KOPT-K1 (cell line): ENCODE results near the gene FIZ1.

ENCODE experiments used
- H3K27ac ChIP-seq: fragments of 200-600 bp; sonication (generic); 2 replicates; pipeline ENCODE4 v1.5.1; 2016; ENCODE audit warnings: antibody characterized with exemption, mild to moderate bottlenecking, low read depth, low read length; ENCODE audit not compliant: poor library complexity, severe bottlenecking
- H3K36me3 ChIP-seq: fragments of 200-600 bp; sonication (generic); 2 replicates; pipeline ENCODE4 v1.5.1; 2017; ENCODE audit warnings: antibody characterized with exemption, mild to moderate bottlenecking, low read length, moderate library complexity; ENCODE audit not compliant: insufficient read depth
- H3K9me3 ChIP-seq: fragments of 200-600 bp; sonication (generic); 2 replicates; pipeline ENCODE4 v1.5.1; 2017; ENCODE audit warnings: antibody characterized with exemption, low read length, mild to moderate bottlenecking; ENCODE audit not compliant: insufficient read depth, poor library complexity, severe bottlenecking

Gene FIZ1

DNA sequence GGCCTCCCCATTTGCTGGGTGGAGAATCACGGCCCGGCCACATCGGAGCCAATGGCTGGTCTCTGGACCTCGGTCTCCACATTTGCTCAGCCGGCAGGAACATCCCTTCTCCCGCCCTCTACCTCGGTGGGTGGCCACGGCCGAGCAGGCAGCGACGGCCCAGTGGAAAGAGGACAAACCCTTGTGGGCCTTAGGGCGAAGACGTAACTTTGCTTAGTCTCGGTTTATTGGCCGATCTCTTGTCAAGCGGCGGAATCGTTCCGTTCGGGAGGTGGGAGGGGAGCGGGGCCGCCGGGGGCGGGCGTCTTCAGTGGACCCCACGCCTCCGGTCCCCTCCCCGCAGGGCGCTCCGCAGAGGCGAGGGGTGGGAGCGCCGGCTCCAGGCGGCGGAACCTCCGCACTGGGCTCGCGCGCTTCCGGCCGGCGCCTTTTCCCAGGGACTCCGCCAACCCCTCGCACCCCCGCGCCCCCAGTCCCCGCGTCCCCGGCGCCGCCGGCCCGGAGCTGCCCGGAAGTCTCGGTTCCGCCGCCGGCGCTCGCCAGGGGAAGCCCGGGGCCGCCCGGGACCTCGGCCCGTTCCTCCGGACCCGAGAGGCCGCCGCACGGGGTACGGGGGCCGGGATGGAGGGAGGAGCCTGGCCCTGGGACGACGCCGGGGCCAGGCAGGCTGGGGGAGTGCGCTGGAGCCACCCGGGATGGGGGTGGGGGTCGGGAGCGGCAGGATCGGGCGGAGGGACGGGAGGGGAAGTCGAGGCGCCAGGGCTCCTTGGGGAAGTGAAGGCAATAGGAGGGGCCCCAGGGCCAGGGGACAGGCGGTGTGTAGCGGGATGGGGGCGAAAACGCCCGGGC is 41.5 kb upstream of the FIZ1 start, which contains the start of gene ZNF580:
Gene ZNF580 (plus strand): TSS at position 426 of the 849 bp plus-strand sequence. CDS start 1,507 bp downstream, outside the sequence.
- peak within 1 kb of the TSS; percentile 72 for H3K27ac ChIP-seq

DNA sequence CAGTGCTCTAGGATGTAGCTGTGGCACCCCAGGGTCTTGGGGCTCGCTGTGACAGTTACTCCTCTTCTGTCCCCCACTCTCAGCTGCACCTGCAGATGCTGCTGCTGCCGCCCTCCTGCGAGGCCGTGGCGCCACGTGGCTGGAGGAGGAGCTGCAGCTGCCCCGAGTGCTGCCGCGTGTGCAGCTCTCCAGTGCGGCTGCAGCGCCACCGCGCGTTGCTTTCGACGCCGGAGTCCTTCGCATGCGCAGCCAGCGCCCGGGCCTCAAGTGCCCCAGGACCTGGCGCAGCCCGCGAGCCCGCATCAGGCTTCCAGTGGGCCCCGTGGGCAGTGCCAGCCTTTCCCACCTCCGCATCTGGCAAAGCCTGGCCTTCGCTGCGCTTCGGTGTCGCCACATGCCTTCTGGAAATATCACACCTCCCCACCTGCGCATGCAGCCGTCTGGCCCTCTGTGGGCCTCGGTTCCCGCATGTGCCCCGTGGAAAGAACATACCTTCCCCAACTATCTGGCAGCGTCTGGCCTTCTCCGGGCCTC is 40.8 kb upstream of the FIZ1 start:
- H3K36me3 ChIP-seq: peaks cover 7% of the 10 kb centered on the region
- peak overlapping the region; percentile 72 for H3K27ac ChIP-seq
- no peaks in the 10 kb centered on the region for H3K9me3 ChIP-seq

More for the DNA sequence above, 41.5 kb upstream of the FIZ1 start, which contains the start of gene ZNF580:
- Histone ChIP-seq H3K9me3 (no peaks in the 10 kb centered on the region), H3K36me3 (peaks cover 14% of the 10 kb centered on the region)

- no peak overlapping the region for H3K27ac ChIP-seq
- H3K9me3 ChIP-seq: no peaks in the 10 kb centered on the region
- no peaks in the 10 kb centered on the region for H3K36me3 ChIP-seq
Observed at GRCh38 chr19:55638864-55639359, 39.6 kb upstream of the FIZ1 start.

- Histone ChIP-seq H3K9me3 (no peaks in the 10 kb centered on the region), H3K27ac (no peak overlapping the region), H3K36me3 (no peaks in the 10 kb centered on the region)
Observed at GRCh38 chr19:55637534-55637933, 38.2 kb upstream of the FIZ1 start.

- no peaks in the 10 kb centered on the region for H3K9me3 ChIP-seq
- no peaks in the 10 kb centered on the region for H3K36me3 ChIP-seq
- no peak overlapping the region for H3K27ac ChIP-seq
Observed at GRCh38 chr19:55636723-55637122, 37.4 kb upstream of the FIZ1 start.

DNA sequence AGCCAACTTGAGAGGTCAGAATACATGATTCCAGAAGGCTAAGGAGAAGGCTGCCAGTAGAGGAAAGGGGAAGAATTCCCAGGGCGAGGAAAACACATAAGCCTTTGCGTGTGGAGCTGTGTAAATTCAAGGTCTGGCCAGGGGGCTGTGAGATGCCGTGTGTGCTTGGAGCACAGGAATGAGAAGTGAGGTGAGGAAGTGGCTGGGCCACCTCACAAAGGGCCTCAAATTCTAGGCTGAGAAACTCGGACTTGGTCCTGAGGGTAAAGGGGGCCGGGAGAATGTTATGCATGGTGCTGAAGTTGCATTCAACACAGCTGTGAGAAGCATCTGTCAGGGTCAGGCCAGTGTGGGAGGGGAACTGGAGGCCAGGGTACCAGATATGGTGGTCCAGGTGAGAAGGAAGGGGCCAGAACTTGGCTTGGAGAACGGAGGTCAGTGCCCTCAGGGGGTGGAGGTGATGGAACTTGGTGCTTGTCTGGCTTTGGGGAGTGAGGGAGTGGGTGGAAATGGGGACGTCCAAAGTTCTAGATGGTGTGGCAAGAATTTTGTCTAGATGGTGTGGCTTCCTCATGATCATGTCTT is 36.6 kb upstream of the FIZ1 start:
- H3K36me3 ChIP-seq: no peaks in the 10 kb centered on the region
- H3K27ac ChIP-seq: peak overlapping the region; percentile 83
- no peaks in the 10 kb centered on the region for H3K9me3 ChIP-seq

GRCh38 chr19:55635334-55635717 is 36.0 kb upstream of the FIZ1 start:
- Histone ChIP-seq H3K36me3 (no peaks in the 10 kb centered on the region), H3K9me3 (no peaks in the 10 kb centered on the region), H3K27ac (peak overlapping the region; percentile 83)

- H3K27ac ChIP-seq: no peak overlapping the region
- H3K9me3 ChIP-seq: no peaks in the 10 kb centered on the region
- no peaks in the 10 kb centered on the region for H3K36me3 ChIP-seq
Observed at GRCh38 chr19:55633861-55634260, 34.5 kb upstream of the FIZ1 start.

DNA sequence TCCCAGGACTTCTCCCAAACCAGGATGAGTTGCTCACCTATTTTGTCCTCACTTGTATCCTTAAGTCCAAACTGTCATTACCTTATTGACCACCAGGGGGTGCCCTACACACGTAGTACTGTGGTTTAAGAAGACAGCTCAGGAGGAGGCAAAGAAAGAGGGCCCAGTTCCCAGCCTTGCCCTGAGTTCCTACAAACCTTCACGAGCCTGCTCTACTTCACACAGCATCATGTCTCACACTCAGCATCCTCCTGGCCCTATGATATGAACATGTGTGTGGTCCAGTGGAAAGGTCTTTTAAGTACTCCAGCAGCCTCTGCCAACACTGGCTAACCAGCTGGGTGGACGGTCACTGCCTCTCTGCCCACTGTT is 33.1 kb upstream of the FIZ1 start:
- Histone ChIP-seq H3K36me3 (no peaks in the 10 kb centered on the region), H3K9me3 (no peaks in the 10 kb centered on the region), H3K27ac (no peak overlapping the region)

DNA sequence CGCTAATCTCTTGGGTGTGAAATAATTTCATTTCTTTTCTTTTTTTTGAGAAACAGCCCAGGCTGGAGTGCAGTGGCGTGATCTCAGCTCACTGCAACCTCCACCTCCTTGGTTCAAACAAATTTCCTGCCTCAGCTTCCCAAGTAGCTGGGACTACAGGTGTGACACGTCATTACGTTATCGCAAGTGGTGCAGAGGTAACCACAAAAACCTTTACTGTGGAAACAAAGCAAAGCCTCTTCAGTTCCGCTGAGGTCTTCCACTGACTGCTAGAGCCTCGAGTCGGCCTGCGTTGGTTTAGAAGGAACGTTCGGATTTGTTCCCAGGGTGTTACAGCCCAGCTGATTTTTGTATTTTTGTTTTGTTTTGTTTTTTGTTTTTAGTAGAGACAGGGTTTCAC is 27.0 kb upstream of the FIZ1 start:
- Histone ChIP-seq H3K27ac (no peak overlapping the region), H3K9me3 (no peaks in the 10 kb centered on the region)

DNA sequence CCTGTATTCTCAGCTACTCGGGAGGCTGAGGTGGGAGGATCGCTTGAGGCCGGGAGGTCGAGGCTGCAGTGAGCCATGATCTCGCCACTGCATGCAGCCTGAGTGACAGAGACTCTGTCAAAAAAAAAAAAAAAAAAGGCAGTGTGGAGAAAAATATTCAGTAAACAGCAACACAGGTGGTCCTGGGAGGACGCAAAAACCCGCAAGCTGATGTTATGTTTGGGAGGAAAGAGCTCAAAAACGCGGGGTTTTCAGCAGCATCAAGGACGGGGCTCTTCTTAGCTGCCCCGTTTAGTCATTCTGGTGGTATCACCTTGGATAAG is 25.6 kb upstream of the FIZ1 start:
- Histone ChIP-seq H3K36me3 (no peaks in the 10 kb centered on the region), H3K9me3 (no peaks in the 10 kb centered on the region), H3K27ac (no peak overlapping the region)

More for the DNA sequence above, 27.0 kb upstream of the FIZ1 start:
- H3K36me3 ChIP-seq: no peaks in the 10 kb centered on the region

GRCh38 chr19:55624109-55625003 is 25.0 kb upstream of the FIZ1 start, which contains the start of gene ZNF784:
TSS of gene ZNF784 (minus strand) at chr19:55624566. CDS start at chr19:55624561, 5 bp downstream.
- no peaks in the 10 kb centered on the region for H3K36me3 ChIP-seq

DNA sequence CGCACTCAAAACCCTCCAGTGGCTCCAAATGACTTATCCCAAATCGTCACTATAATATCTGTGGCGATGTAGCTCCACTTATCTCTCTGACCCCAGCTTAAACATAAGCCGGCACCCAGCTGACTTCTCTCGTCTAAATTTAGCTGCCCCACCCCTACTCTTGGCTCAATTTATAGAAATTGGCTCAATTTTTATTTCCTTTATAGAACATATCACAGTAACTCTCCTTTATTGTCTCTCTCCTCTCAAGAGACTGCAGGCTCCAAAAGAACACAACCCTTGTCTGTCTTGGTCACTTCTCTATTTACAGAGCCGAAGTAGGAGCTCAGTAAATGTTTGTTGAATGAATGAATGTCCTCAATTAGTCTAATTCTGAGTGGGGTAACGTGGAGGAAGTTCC is 24.2 kb upstream of the FIZ1 start:
- H3K36me3 ChIP-seq: no peaks in the 10 kb centered on the region
- H3K9me3 ChIP-seq: no peaks in the 10 kb centered on the region
- H3K27ac ChIP-seq: no peak overlapping the region

More at GRCh38 chr19:55624109-55625003, 25.0 kb upstream of the FIZ1 start, which contains the start of gene ZNF784:
- Histone ChIP-seq H3K27ac (peak within 1 kb of the TSS; percentile 69), H3K9me3 (no peaks in the 10 kb centered on the region)

GRCh38 chr19:55623130-55623529 is 23.8 kb upstream of the FIZ1 start:
- Histone ChIP-seq H3K27ac (no peak overlapping the region), H3K9me3 (no peaks in the 10 kb centered on the region)

More at GRCh38 chr19:55623130-55623529, 23.8 kb upstream of the FIZ1 start:
- no peaks in the 10 kb centered on the region for H3K36me3 ChIP-seq
